GM18873 (cell line): ENCODE results near the gene AXL.
A peak's percentile ranks its signal among the peaks of the same experiment; 100 is the strongest.
"Not testable (repeated sequence)": the region's sequence is repeated elsewhere in the genome, so short reads cannot be mapped to it uniquely, and the experiment has no call there.

Experiments
- ATAC-seq: cut with Tn5 transposase; IDR thresholded peaks from one replicate; pipeline ENCODE4 v1.9.1; 2021; ENCODE audit warnings: mild to moderate bottlenecking, moderate library complexity, moderate number of reproducible peaks; ENCODE audit not compliant: unreplicated experiment, low FRiP score

AXL gene

GRCh38 chr19:41269055-41269454, 50.0 kb downstream of the AXL start:
- no peak for ATAC-seq

GRCh38 chr19:41269571-41269970, 50.5 kb downstream of the AXL start:
- no peak for ATAC-seq

- ATAC-seq = no peak
Measured at GRCh38 chr19:41273076-41273475, 54.1 kb downstream of the AXL start.

GRCh38 chr19:41274802-41275201, 55.8 kb downstream of the AXL start:
- no peak for ATAC-seq

- ATAC-seq = no peak
Measured at GRCh38 chr19:41276231-41276630, 57.2 kb downstream of the AXL start.

GRCh38 chr19:41278478-41278877, 59.5 kb downstream of the AXL start:
- ATAC-seq = no peak

- ATAC-seq = no peak
Measured at GRCh38 chr19:41288673-41289530, 69.9 kb downstream of the AXL start.

- ATAC-seq = not testable (repeated sequence)
Measured at GRCh38 chr19:41289814-41290213, 70.8 kb downstream of the AXL start.

- ATAC-seq = no peak
Measured at GRCh38 chr19:41294393-41294792, 75.4 kb downstream of the AXL start.

GRCh38 chr19:41295499-41295898, 76.5 kb downstream of the AXL start:
- ATAC-seq = no peak

- ATAC-seq = no peak
Measured at GRCh38 chr19:41296433-41296871, 77.4 kb downstream of the AXL start.

- peak; percentile 71 for ATAC-seq
Measured at GRCh38 chr19:41297628-41298347, 78.8 kb downstream of the AXL start.

- peak; percentile 19 for ATAC-seq
Measured at GRCh38 chr19:41298348-41298964, 79.4 kb downstream of the AXL start.

- ATAC-seq = no peak
Measured at GRCh38 chr19:41299046-41299754, 80.2 kb downstream of the AXL start.

GRCh38 chr19:41299755-41300089, 80.7 kb downstream of the AXL start:
- ATAC-seq = no peak

GRCh38 chr19:41300555-41300954, 81.5 kb downstream of the AXL start:
- no peak for ATAC-seq

- no peak for ATAC-seq
Measured at GRCh38 chr19:41302624-41303351, 83.8 kb downstream of the AXL start.

GRCh38 chr19:41303954-41304353, 84.9 kb downstream of the AXL start:
- ATAC-seq = no peak

- no peak for ATAC-seq
Measured at GRCh38 chr19:41304706-41305483, 85.9 kb downstream of the AXL start.
